Activated effector memory CD4-positive, alpha-beta T cell treated with anti-CD3 and anti-CD28 coated beads, Interleukin-2, amount 50 U/mL, for 16 hours (primary cell): Measurements from ENCODE around the gene BIRC5.
"Not testable (repeated sequence)": the region's sequence is repeated elsewhere in the genome, so short reads cannot be mapped to it uniquely, and the experiment has no call there.

Experiments used
- DNase-seq: peaks from one replicate; pipeline ENCODE4 v3.0.0-alpha.2; 2020

The BIRC5 gene

DNA sequence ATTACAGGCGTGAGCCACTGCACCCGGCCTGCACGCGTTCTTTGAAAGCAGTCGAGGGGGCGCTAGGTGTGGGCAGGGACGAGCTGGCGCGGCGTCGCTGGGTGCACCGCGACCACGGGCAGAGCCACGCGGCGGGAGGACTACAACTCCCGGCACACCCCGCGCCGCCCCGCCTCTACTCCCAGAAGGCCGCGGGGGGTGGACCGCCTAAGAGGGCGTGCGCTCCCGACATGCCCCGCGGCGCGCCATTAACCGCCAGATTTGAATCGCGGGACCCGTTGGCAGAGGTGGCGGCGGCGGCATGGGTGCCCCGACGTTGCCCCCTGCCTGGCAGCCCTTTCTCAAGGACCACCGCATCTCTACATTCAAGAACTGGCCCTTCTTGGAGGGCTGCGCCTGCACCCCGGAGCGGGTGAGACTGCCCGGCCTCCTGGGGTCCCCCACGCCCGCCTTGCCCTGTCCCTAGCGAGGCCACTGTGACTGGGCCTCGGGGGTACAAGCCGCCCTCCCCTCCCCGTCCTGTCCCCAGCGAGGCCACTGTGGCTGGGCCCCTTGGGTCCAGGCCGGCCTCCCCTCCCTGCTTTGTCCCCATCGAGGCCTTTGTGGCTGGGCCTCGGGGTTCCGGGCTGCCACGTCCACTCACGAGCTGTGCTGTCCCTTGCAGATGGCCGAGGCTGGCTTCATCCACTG is at the start of gene BIRC5:
BIRC5 (plus strand) TSS at position 238 of the 690 bp plus-strand sequence; CDS start at position 302, 64 bp downstream.
- peak; percentile 97 for DNase-seq

GRCh38 chr17:78164748-78165607 is 49.1 kb upstream of the BIRC5 start:
- DNase-seq = no peak

DNA sequence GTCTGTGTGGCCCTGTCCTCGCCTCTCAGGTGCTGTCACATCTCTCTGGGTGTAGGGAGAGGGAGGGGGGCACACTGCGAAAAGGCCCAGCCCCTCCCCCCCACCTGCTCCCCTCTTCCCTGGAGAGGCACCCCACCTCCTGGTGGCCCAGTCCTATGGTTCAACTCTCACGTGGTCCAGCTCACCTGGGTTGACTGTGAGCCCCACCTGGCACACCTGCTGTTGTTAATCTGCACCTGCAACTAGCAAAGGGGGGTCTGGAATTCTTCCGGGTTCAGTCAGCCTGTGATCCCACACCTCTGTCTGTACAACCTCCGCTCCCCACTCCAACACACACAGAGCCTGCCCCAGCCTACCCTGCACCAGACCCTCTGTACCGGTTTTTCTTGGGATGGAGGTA is 47.6 kb upstream of the BIRC5 start:
- no peak for DNase-seq

DNA sequence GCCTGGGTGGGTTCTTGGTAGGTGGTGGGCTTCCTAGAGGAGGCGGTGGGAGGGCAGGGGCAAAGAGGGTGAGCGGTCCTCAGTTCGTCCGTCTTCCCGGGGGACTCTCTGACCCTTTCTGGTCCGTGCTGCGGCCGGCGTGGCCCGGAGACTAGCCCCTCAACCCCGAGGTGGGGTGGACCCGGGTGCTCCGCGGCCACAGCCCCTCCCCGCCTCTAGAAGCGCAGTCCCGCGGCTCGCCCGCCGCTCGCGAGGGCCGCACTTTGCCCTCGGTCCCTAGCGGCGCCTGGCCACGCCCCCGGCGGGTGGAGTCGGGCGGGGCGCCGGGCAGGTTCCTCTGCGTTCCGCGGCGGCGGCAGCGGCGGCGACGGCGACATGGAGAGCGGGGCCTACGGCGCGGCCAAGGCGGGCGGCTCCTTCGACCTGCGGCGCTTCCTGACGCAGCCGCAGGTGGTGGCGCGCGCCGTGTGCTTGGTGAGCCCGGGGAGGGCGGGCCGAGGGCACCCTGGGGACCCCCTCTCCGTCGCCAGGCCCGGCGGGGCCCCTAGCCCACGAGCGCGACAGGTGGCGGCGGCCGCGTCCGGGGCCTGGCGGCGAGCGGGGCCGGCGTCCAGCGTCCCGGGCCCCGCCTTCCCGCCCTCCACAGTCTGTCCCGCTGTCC is 45.7 kb upstream of the BIRC5 start, which contains the start of gene SYNGR2:
SYNGR2 (plus strand) TSS at position 340 of the 661 bp plus-strand sequence; CDS start at position 376, 36 bp downstream.
- peak; percentile 95 for DNase-seq

DNA sequence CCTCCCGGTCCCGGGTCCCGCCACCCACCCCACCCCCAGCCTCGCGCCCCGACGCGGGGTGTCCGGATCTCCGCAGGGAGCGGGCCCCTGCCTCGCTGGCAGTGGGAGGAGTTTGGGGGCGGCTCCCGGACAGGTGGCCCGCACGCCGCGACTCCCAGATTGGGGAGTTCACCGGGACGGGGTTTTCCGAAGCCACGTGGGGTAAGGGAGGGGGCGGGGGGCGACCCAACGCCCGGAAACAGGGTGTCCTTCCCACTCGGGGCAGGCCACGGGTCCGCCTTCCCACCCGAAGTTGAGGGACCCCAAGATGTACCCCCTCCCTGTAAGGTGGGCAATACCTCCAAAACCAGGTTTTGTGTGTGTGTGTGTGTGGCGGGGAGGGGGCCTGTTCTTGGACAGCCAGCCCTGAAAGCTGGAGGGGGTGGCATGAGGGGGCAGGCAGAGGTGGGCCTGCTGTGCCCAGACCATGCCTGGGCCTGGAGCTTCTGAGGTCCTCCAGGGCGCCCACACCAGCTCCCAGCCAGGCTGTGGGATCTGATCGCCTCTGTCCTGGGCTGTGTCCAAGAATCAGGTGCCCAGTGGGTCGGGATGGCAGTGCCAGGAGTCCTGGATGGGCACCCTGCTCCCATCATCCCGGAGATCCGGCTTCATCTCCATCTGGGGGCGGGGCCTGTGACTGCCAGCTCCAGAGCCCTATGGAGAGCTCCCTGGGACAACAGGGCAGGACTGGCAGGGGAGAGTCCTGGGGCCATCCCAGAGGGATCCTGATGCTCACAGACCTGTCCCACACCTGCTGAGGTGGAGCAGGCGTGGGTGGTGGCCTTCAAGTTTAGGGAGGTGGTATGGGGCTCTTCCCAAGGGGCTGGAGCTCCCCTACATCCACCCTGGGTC is 44.9 kb upstream of the BIRC5 start:
- peak; percentile 86 for DNase-seq

DNA sequence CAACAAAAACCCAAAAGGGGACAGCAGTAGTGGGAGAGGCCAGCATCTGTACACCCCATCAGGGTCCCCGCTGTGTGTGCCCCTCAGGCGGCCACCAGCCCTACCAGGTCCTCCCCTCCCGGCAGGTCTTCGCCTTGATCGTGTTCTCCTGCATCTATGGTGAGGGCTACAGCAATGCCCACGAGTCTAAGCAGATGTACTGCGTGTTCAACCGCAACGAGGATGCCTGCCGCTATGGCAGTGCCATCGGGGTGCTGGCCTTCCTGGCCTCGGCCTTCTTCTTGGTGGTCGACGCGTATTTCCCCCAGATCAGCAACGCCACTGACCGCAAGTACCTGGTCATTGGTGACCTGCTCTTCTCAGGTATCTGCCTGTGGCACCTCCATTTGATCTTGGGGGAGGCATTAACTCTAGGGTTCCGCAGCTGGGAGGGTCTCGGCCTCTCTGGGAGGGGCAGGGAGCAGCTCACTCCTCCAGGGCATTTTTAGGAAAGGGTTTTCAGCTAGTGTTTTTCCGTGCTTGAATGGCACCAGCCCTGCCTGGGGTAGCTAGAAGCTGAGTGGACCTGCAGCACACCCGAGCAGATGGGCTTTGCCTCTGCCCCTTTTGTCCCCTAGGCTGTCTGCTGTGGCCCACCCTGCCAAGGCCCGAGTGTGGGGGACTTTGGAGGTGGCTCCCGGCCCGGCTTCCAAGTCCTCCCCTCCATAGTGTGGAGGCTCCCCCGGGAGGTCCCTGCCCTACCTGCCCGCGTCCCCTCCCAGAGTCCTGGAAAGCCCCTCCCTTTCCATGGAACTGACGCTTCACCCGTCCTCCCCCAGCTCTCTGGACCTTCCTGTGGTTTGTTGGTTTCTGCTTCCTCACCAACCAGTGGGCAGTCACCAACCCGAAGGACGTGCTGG is 43.1 kb upstream of the BIRC5 start:
- DNase-seq = no peak

DNA sequence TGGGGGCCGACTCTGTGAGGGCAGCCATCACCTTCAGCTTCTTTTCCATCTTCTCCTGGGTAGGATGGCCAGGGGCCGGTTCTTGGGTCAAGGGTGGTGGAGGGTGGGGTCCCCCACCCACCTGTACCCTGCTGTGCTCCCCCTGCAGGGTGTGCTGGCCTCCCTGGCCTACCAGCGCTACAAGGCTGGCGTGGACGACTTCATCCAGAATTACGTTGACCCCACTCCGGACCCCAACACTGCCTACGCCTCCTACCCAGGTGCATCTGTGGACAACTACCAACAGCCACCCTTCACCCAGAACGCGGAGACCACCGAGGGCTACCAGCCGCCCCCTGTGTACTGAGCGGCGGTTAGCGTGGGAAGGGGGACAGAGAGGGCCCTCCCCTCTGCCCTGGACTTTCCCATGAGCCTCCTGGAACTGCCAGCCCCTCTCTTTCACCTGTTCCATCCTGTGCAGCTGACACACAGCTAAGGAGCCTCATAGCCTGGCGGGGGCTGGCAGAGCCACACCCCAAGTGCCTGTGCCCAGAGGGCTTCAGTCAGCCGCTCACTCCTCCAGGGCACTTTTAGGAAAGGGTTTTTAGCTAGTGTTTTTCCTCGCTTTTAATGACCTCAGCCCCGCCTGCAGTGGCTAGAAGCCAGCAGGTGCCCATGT is 42.3 kb upstream of the BIRC5 start:
- DNase-seq = not testable (repeated sequence)

GRCh38 chr17:78172249-78173051 is 41.6 kb upstream of the BIRC5 start:
- no peak for DNase-seq

DNA sequence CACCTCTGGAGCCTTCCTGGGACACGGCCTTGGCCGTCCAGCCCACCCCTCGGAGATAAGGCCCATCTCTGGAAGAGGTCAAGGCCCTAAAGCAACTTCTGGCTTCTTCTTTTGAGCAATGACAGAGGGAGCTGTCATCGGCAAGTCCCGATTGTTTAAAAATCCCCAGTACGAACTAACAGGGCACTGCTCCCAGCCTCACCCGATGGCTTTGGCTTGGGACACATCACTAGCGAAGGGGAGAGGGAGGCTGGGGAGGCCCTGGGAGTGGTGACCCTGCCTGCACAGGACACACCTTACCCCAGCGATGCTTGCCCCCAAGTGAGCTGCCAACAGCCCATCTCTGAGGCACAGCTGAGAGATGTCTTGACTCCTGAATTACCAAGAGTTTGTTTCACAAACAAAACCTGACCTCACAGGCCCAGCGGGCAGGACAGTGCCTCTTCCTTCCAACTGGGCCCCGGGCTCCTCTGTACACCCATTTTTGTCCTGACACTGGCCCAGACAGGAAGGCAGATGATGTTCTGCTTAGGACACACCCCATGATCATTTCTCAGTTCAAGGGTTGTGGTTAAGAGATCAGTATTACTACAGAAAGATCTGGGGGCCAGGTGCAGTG is 40.8 kb upstream of the BIRC5 start:
- DNase-seq = no peak

GRCh38 chr17:78174346-78174869 is 39.6 kb upstream of the BIRC5 start:
- DNase-seq = no peak

- no peak for DNase-seq
Observed at GRCh38 chr17:78174870-78175642, 39.0 kb upstream of the BIRC5 start.

GRCh38 chr17:78175643-78175981 is 38.4 kb upstream of the BIRC5 start:
- no peak for DNase-seq

DNA sequence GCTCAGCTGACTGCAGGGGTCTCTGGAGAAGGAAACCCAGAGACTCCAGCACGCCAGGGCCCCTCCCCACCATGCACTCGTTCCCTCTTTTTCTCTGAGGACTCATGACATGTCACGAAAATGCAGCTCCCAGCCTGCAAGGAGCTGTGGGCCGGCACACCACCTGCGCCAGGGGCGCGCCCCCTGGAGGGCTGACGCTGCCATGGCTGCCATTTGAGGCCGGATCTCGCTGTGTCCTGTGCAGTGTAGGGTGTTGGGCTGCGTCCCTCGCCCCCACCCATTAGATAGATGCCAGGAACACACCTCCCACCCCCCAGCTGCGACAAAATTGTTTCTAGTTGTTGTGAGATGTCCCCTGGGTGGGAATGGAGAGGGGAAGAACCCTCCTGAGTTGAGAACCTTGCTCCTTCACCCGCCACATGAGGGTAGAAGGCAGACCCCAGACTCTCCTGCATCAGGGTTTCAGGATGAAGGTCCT is 37.5 kb upstream of the BIRC5 start:
- peak; percentile 92 for DNase-seq

DNA sequence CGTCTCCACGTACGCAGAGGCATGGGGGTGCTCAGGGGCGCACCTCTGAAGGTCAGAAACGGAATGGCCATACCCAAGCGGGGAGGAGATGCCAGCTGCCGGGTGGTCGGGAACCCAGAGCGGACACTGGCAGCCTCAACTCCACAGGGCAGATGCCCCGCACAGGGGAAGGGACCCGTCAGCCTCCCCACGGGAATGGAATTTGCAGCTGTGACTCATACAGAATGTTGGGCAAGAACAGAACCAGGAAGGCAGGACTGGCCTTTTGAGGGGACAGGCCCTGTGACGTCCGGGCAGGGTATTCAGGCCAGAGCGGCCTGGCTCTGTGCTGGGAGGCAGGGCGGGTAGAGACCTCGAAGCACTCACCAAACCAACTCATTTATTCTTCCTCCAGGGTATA is 34.7 kb upstream of the BIRC5 start:
- DNase-seq = no peak

DNA sequence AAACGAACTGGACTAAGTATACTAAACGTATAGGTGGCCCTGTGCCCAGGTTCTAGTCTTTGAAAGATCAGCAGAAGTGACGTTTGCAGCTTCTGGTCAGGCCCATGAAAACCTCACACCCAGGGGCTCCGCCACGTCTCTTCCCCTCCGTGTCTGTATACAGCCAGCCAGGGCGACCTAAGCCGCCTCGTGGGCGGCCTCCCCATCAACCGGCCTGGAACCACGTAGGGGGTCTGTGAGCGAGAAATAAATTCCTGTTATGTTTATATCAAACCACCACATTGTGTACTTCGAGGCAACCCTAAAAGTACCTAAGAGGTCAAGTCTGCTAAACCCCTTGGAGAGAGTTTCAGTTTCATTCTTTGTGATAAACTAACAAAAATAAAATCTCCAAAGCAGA is 34.0 kb upstream of the BIRC5 start:
- no peak for DNase-seq

DNA sequence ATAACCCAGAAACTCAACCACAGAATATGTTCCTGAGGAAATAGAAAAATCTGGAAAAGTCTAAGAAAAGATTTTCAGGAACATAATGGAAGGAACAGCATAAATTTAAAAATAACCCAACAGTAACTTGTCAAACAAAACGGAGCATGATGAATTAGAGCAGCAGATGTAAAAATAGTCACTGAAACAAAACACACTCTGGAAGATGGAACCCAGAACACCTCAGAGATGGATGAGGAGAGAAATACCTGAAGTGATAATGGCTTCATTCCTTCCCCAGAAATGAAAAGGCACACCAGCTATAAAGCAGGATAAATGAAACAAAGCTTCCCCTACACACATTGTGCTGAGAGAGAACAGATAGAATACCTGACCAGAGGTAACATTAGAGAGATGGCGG is 33.5 kb upstream of the BIRC5 start:
- DNase-seq = no peak

GRCh38 chr17:78182504-78182903 is 31.5 kb upstream of the BIRC5 start:
- no peak for DNase-seq

- no peak for DNase-seq
Observed at GRCh38 chr17:78183916-78184315, 30.1 kb upstream of the BIRC5 start.
